Upper lobe of left lung (tissue), 6 donors: Measurements from ENCODE around the gene GALP. TPM values are rescaled to one million over a fixed set of nuclear protein-coding genes. Genes with fewer than 3 reads are reported as not detected.

Experiments used
- ATAC-seq, 2 donors: fragments of 200-7000 bp; cut with Tn5 transposase; one replicate each; pipeline ENCODE4 v1.9.1; 2022; ENCODE audit warnings: mild to moderate bottlenecking in 2 of 2, moderate library complexity in 2 of 2; ENCODE audit not compliant: low FRiP score in 2 of 2
- DNase-seq, 2 donors: peaks; one replicate each; pipeline ENCODE4 v3.0.0-alpha.2; 2019 to 2020
- H3K27ac ChIP-seq, 4 donors: fragments of 200-600 bp; sonication (generic); one replicate each; pipeline ENCODE4 v1.5.1; 2016 to 2019
- H3K27me3 ChIP-seq, 4 donors: fragments of 200-600 bp; sonication (generic); one replicate each; pipeline ENCODE4 v1.5.1; 2017 to 2019
- H3K36me3 ChIP-seq, 4 donors: fragments of 200-600 bp; sonication (generic); one replicate each; pipeline ENCODE4 v1.5.1; 2016 to 2019
- H3K4me1 ChIP-seq, 4 donors: fragments of 200-600 bp; sonication (generic); one replicate each; pipeline ENCODE4 v1.5.1; 2018 to 2019
- H3K4me3 ChIP-seq, 4 donors: fragments of 200-600 bp; sonication (generic); one replicate each; pipeline ENCODE4 v1.5.1; 2017 to 2019; ENCODE audit warnings: mild to moderate bottlenecking in 2 of 4, moderate library complexity in 1 of 4
- H3K9me3 ChIP-seq, 4 donors: fragments of 200-600 bp; sonication (generic); one replicate each; pipeline ENCODE4 v1.5.1; 2018 to 2019
- EP300 ChIP-seq, 4 donors: sonication (generic); formaldehyde crosslinking; IDR thresholded peaks; one replicate each; pipeline ENCODE4 v1.5.1; 2017; ENCODE audit warnings: antibody characterized with exemption in 4 of 4, control low read depth in 2 of 4
- POLR2A ChIP-seq, 4 donors: fragments of 450-650 bp; IDR thresholded peaks; one replicate each; pipeline ENCODE4 v1.5.1; 2016 to 2017; ENCODE audit warnings: antibody characterized with exemption in 4 of 4, mild to moderate bottlenecking in 2 of 4
- POLR2AphosphoS5 ChIP-seq, 2 donors: sonication (generic); formaldehyde crosslinking; IDR thresholded peaks; one replicate each; pipeline ENCODE4 v1.5.1; 2017; ENCODE audit warnings: antibody characterized with exemption in 2 of 2
- WGBS, 2 donors: methylation state at CpG; one replicate each; pipeline ENCODE4 v1.1.5; 2017 to 2018; 5-methylcytosine and 5-hydroxymethylcytosine counted together
- total RNA-seq, 6 donors: library from RNA; depleted of rRNA in 4 of 6; stranded (reverse); fragments of >200 nt in 4 of 6; gene quantifications; one replicate each; pipeline versions ENCODE4 v1.1.0 to v1.2.1, GENCODE V29; 2016 to 2021
- TF ChIP-seq, protein P1 (sequence below), 6 experiments: fragments of 450-650 bp in 4 of 6; fragments of 200-600 bp in 2 of 6; sonication (generic) in 2 of 6; IDR thresholded peaks; one replicate each; pipeline ENCODE4 v1.5.1; 2016 to 2019; ENCODE audit warnings: antibody characterized with exemption in 6 of 6
- donor health status: DM: no; HTN: no; CAD: no; lungs with moderate emphysema.
- donor health status: DM: no; HTN: yes; CAD: no; lungs with severe emphysema.

GALP gene
- total RNA-seq, 6 donors from 2014 or later: not detected

DNA sequence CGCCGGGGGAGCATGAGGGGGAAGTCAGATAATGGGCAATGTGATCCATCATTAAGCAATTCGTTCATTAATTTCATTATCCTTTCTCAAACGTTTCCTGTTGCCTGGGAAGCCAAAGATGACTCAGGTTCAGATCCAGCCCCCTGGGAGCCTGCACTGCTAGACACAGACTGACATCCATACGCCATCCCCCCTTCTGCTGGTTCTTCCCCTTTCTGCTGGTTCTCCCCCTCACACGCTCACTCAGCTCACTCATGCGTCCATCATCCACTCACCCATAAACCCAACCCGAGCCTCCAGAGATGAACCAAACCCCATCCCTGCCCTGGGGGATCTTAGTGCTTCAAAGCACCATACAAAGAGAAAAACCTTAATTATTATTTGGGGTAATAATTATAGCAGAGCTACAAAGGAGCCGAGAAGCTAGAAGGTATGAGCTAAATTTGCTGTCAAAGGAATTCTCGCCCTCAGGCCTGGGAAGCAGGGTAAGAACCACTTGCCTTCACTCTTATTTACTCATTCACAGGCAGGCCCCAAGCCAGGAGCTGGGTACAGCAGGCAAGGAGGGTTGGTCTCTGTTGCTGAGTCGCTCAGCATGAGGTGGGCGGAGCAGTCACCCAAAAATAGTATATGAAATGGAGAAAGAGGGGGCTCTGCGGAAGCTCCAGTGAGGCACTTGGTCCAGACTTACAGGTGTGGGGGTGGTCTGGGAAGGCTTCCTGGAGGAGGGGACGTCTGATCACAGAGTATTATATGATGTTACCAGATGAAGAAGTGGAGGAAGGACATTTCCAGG, 41.8 kb upstream of the GALP start:
- Histone ChIP-seq H3K27ac (peak overlapping the region; percentile 42 to 77 (median 57)), H3K4me1 (peaks cover 10 to 53% (median 29%) of the 10 kb centered on the region in 4 donors), H3K27me3 (no peaks in the 10 kb centered on the region), H3K4me3 (no peak overlapping the region), H3K36me3 (no peaks in the 10 kb centered on the region), H3K9me3 (no peaks in the 10 kb centered on the region)
- 44 to 59% methylated on average over 14 of the region's 14 CpGs for WGBS, 2 donors
- ATAC-seq: peak in 1 of 2 donors; percentile 72
- DNase-seq: peak in 1 of 2 donors; percentile 82
- TF ChIP-seq EP300 (IDR thresholded peaks at IDR 0.05): no peak
- TF ChIP-seq POLR2A (IDR thresholded peaks at IDR 0.05): no peak
- no peak for TF ChIP-seq POLR2AphosphoS5 (IDR thresholded peaks at IDR 0.05)
- TF ChIP-seq, protein P1, sequence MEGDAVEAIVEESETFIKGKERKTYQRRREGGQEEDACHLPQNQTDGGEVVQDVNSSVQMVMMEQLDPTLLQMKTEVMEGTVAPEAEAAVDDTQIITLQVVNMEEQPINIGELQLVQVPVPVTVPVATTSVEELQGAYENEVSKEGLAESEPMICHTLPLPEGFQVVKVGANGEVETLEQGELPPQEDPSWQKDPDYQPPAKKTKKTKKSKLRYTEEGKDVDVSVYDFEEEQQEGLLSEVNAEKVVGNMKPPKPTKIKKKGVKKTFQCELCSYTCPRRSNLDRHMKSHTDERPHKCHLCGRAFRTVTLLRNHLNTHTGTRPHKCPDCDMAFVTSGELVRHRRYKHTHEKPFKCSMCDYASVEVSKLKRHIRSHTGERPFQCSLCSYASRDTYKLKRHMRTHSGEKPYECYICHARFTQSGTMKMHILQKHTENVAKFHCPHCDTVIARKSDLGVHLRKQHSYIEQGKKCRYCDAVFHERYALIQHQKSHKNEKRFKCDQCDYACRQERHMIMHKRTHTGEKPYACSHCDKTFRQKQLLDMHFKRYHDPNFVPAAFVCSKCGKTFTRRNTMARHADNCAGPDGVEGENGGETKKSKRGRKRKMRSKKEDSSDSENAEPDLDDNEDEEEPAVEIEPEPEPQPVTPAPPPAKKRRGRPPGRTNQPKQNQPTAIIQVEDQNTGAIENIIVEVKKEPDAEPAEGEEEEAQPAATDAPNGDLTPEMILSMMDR (IDR thresholded peaks at IDR 0.05): no peak

GRCh38 chr19:56134654-56134921, 41.2 kb upstream of the GALP start:
- H3K4me1 ChIP-seq: peaks cover 10 to 54% (median 31%) of the 10 kb centered on the region in 4 donors
- peak overlapping the region; percentile 42 to 77 (median 57) for H3K27ac ChIP-seq
- H3K36me3 ChIP-seq: no peaks in the 10 kb centered on the region
- DNase-seq (no peak), ATAC-seq (no peak)
- 55 to 64% methylated on average over 5 of the region's 5 CpGs for WGBS, 2 donors
- no peaks in the 10 kb centered on the region for H3K27me3 ChIP-seq
- TF ChIP-seq, protein P1 (IDR thresholded peaks at IDR 0.05): no peak
- TF ChIP-seq POLR2AphosphoS5 (IDR thresholded peaks at IDR 0.05) (no peak), EP300 (IDR thresholded peaks at IDR 0.05) (no peak), POLR2A (IDR thresholded peaks at IDR 0.05) (no peak)
- no peaks in the 10 kb centered on the region for H3K9me3 ChIP-seq
- H3K4me3 ChIP-seq: no peak overlapping the region

DNA sequence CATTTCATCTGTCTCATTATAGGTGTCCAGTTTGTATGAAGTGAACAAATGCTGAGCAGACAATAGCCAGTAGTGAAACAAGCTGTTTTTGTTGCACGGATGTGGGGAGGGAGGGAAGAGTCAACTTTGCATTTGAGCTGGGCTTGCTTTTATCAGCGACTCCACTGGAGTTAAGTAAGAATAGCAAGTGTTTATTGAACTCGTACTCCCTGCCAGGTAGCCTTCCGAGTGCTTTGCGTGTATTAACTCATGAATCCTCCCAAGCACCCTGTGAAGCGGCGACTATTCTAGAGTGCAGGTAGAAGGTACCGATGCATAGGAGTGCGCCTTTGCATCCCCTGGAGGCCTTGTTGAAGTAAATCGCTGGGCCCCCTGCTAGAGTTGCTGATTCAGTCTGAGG, 39.4 kb upstream of the GALP start:
- ATAC-seq (no peak), DNase-seq (peak in 1 of 2 donors; percentile 50)
- Histone ChIP-seq H3K4me1 (peaks cover 17 to 63% (median 39%) of the 10 kb centered on the region in 4 donors), H3K36me3 (no peaks in the 10 kb centered on the region), H3K27me3 (no peaks in the 10 kb centered on the region), H3K4me3 (no peak overlapping the region), H3K27ac (peak overlapping the region; percentile 50 to 82 (median 76)), H3K9me3 (no peaks in the 10 kb centered on the region)
- 59 to 65% methylated on average over 10 of the region's 10 CpGs for WGBS, 2 donors
- TF ChIP-seq, protein P1 (IDR thresholded peaks at IDR 0.05): no peak
- no peak for TF ChIP-seq POLR2A (IDR thresholded peaks at IDR 0.05)
- TF ChIP-seq POLR2AphosphoS5 (IDR thresholded peaks at IDR 0.05): no peak
- no peak for TF ChIP-seq EP300 (IDR thresholded peaks at IDR 0.05)

- WGBS, 2 donors: 38 to 45% methylated on average over 6 of the region's 6 CpGs
- peaks cover 25 to 66% (median 42%) of the 10 kb centered on the region in 4 donors for H3K4me1 ChIP-seq
- H3K27me3 ChIP-seq: no peaks in the 10 kb centered on the region
- peak overlapping the region; percentile 22 to 82 (median 76) for H3K27ac ChIP-seq
- TF ChIP-seq, protein P1 (IDR thresholded peaks at IDR 0.05): no peak
- TF ChIP-seq POLR2A (IDR thresholded peaks at IDR 0.05) (peak in 1 of 4 donors; percentile 20), POLR2AphosphoS5 (IDR thresholded peaks at IDR 0.05) (no peak), EP300 (IDR thresholded peaks at IDR 0.05) (no peak)
- no peaks in the 10 kb centered on the region for H3K9me3 ChIP-seq
- H3K36me3 ChIP-seq: no peaks in the 10 kb centered on the region
- DNase-seq (peak in 1 of 2 donors; percentile 84), ATAC-seq (no peak)
- no peak overlapping the region for H3K4me3 ChIP-seq
These were observed 38.4 kb upstream of the GALP start for GRCh38 chr19:56137405-56137804.

GRCh38 chr19:56138069-56138468, 37.7 kb upstream of the GALP start:
- TF ChIP-seq, protein P1 (IDR thresholded peaks at IDR 0.05): no peak
- peak in 1 of 2 donors; percentile 29 for TF ChIP-seq POLR2AphosphoS5 (IDR thresholded peaks at IDR 0.05)
- peak in 1 of 4 donors; percentile 46 for TF ChIP-seq EP300 (IDR thresholded peaks at IDR 0.05)
- TF ChIP-seq POLR2A (IDR thresholded peaks at IDR 0.05): no peak
- Histone ChIP-seq H3K27ac (peak overlapping the region; percentile 58 to 82 (median 76)), H3K36me3 (no peaks in the 10 kb centered on the region), H3K9me3 (no peaks in the 10 kb centered on the region), H3K4me1 (peaks cover 32 to 70% (median 46%) of the 10 kb centered on the region in 4 donors), H3K27me3 (no peaks in the 10 kb centered on the region), H3K4me3 (no peak overlapping the region)
- no peak for ATAC-seq
- 55 to 59% methylated on average over 3 of the region's 3 CpGs for WGBS, 2 donors
- no peak for DNase-seq
